Tibial nerve (tissue), 3 donors: Measurements from ENCODE around the gene WBP1.

Source experiments
- CTCF ChIP-seq, 5 experiments: fragments of 200-600 bp in 3 of 5; fragments of 450-650 bp in 2 of 5; sonication (generic) in 3 of 5; IDR thresholded peaks; one replicate each; pipeline ENCODE4 v1.5.1; 2016 to 2019; ENCODE audit warnings: antibody characterized with exemption in 5 of 5, mild to moderate bottlenecking in 3 of 5, moderate library complexity in 2 of 5
- POLR2A ChIP-seq, 2 donors: fragments of 450-650 bp; IDR thresholded peaks; one replicate each; pipeline ENCODE4 v1.6.1; 2017; ENCODE audit warnings: antibody characterized with exemption in 2 of 2, mild to moderate bottlenecking in 2 of 2, moderate library complexity in 2 of 2

- TF ChIP-seq CTCF (IDR thresholded peaks at IDR 0.05): peak; percentile 79 to 95 (median 91)
- peak in 1 of 2 donors; percentile 35 for TF ChIP-seq POLR2A (IDR thresholded peaks at IDR 0.05)
Measured at GRCh38 chr2:74482801-74483674, 24.8 kb downstream of the WBP1 start, which contains the start of the genes CCDC142 and TTC31.
